RKO (cell line): ENCODE measurements around the gene ZBTB9.

Experiments
- DNase-seq: peaks from one replicate; pipeline ENCODE4 v3.0.0-alpha.2; 2016; ENCODE audit warnings: low spot score

ZBTB9 gene

DNA sequence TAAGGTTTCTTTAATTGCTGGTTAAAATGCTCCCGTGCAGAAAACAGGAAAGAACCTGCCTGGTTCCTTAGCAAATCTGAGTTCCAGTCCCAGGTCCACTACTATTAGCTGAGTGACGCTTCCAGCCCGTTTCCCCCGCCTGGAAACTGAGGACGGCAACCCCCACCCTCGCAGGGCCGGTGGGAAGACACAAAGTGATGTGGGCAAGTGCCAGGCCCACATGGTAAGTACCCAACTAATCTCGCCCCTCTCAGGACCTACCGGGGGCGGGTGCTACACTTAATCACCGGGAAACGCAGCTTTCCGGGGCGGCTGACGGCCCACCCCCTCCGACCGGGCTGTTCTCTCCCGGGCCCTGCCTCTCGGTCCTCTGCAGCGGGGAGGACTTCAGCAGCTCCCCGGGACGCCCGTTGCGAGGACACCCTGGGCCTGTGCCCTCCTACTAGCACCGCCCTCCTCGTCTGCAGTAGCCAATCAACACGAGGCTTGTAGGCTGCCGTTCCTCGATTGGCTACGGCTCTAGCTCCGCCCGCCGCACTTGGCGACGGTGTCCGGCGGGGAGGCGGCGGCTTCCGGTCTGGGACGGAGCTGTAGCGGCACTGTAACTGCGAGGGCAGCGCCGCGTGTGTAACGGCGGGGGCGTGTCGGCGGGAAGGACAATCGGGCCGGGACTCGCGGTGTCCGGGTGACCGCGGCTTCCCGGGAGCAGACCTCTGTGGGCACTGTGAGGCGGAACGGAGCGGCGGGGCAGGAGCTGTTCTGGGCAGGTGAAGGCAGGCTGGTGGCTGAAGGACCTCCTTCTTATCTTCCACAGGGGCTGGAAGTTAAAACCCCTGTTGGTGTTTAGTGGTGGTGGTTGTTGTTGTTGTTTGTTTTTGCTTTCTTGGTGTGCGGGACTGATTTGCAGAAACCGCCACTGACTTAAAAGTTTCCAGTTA, at the start of gene ZBTB9:
Gene ZBTB9 (plus strand): TSS at position 568 of the 938 bp plus-strand sequence. CDS start 525 bp downstream, outside the sequence.
- peak; percentile 98 for DNase-seq

- no peak for DNase-seq
These were observed 49.5 kb upstream of the ZBTB9 start for GRCh38 chr6:33404884-33405283.

DNA sequence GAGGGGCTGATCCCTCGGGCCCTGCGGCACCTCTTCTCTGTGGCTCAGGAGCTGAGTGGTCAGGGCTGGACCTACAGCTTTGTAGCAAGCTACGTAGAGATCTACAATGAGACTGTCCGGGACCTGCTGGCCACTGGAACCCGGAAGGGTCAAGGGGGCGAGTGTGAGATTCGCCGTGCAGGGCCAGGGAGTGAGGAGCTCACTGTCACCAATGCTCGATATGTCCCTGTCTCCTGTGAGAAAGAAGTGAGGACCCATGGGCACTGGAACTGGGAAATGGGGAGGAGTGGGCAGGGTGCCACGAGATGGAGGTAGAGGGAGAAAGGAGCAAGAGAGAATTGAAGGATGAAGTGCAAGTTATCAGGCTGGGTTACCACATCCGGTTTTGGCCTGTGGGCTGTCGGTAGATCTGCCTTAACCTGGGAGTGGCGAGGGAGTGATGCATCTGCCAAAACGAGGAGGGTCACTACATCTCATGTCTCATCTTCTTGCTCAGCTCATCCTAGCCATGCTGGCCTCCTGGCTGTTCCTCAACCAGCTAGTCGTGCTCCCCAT, 48.9 kb upstream of the ZBTB9 start:
- no peak for DNase-seq

DNA sequence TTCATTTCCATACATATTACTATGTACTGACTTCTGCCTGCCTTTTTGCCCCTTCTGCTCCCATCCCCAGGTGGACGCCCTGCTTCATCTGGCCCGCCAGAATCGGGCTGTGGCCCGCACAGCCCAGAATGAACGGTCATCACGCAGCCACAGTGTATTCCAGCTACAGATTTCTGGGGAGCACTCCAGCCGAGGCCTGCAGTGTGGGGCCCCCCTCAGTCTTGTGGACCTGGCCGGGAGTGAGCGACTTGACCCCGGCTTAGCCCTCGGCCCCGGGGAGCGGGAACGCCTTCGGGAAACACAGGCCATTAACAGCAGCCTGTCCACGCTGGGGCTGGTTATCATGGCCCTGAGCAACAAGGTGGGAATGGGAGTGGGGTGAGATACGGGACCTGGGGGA, 48.2 kb upstream of the ZBTB9 start:
- no peak for DNase-seq

DNA sequence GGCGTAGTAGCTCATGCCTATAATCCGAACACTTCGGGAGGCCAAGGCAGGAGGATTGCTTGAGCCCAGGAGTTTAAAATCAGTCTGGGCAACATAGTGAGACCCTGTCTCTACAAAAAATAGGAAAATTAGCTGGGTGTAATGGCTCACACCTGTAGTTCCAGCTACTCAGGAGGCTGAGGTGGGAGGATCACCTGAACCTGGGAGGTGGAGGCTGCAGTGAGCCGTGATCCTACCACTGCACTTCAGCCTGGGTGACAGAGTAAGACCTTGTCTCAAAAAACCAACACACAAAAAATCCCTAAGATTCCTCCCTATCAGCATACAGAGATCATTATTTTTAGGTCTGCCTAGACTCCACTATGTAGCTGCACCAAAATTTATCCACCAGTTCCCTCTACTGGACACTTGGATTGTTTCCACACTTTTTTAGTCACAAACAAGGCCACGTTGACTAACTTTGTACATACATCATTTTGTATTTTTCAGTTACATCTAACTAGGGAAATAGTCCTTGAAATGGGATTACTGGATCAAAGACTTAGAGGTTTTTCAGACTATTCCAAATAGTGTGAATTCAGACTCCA, 47.2 kb upstream of the ZBTB9 start:
- peak; percentile 82 for DNase-seq

DNA sequence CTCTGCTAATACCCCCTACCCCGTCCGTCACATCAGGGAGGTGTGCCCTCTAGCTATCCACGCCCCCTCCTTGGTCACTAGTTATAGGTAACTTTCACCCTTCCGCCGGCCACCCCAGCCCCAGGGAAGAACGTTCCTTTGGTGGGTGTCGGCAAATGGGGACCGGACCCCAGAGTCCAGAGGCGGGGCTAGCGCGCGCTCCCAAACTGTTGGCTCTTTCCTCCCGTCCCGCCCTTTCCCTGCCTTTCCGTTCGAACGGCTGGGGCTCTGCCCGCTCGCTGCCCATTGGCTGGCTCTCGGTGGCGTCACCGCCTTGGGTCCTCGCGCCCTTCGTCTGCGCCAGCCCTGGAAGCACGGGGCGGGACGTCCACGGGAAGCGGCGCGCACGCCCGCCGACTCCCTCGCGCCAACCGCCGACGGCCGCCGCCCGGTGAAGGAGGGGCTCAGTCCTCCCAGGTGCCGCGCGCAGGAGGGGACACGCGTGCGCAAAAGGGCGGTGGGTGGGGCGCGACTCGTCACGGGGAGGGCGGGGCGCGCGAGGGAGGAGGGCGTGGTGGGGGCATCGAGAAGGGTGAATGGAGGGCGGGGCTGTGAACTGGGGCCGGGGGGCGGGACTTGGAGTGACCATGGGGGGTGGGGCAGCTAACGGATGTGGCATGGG, 44.2 kb upstream of the ZBTB9 start:
- peak; percentile 96 for DNase-seq

GRCh38 chr6:33410711-33411631, 43.4 kb upstream of the ZBTB9 start, which contains the start of gene PHF1:
TSS of gene PHF1 (plus strand) at chr6:33411014. CDS start at chr6:33412264, 1,250 bp downstream.
- DNase-seq, result peak; percentile 79

DNA sequence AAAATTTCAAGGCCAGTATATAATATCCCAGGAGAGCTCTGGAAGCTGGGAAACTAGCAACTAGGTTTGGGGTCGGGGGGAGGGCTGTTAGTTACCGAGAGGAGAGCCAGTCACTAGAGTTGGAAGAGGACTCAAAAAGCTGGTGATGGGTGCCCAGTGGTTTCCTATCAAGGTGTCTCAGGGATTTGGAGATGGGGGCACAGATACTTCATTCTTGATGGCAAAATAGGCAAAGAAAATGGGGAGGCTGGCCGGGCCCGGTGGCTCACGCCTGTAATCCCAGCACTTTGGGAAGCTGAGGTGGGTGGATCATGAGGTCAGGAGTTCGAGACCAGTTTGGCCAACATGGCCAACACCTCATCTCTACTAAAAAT, 42.8 kb upstream of the ZBTB9 start:
- no peak for DNase-seq

- no peak for DNase-seq
These were observed 42.0 kb upstream of the ZBTB9 start for GRCh38 chr6:33412140-33413009.

DNA sequence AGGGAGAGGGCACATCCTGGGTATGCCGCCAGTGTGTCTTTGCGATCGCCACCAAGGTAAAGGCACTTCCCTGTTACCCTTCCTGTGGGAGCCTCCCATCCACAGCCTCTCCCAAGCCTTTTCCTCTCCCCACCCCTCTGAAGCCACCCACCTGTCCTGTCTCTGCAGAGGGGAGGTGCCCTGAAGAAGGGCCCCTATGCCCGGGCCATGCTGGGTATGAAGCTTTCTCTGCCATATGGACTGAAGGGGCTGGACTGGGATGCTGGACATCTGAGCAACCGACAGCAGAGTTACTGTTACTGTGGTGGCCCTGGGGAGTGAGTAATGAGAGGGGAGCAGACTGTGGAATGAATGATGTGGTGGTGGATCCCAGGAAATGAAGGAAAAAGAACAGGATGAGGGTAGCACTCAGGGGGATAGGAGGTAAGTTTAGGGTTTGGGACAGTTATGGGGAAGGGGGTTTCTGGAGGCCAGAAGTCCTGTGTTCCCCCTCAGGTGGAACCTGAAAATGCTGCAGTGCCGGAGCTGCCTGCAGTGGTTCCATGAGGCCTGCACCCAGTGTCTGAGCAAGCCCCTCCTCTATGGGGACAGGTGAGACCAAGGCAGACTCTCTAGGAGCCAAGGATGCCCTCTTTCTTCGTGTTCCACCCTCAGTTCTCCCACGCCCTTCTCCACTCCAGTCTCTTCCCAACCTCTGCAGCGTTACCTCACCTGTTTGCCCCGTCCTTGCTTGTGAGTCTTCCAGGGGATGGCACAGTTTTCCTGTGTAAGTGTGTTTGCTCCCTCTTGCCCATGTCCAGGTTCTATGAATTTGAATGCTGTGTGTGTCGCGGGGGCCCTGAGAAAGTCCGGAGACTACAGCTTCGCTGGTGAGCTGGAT, 40.9 kb upstream of the ZBTB9 start:
- no peak for DNase-seq

GRCh38 chr6:33414592-33415271, 39.6 kb upstream of the ZBTB9 start:
- no peak for DNase-seq

DNA sequence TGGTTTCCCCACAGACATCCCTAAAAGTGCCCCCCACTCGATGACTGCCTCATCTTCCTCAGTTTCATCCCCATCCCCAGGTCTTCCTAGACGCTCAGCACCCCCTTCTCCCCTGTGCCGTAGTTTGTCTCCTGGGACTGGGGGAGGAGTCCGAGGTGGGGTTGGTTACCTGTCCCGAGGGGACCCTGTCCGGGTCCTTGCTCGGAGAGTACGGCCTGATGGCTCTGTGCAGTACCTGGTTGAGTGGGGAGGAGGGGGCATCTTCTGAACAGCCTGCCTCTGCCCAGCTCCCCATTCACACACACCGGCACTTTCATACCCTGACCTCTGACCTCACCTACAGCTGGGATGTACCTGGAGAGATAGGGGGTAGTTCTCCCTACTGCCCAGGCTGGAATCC, 38.5 kb upstream of the ZBTB9 start:
- DNase-seq, result no peak

GRCh38 chr6:33416386-33417127, 37.8 kb upstream of the ZBTB9 start:
- no peak for DNase-seq

- DNase-seq, result peak; percentile 89
These were observed 37.1 kb upstream of the ZBTB9 start for GRCh38 chr6:33417128-33417902.

DNA sequence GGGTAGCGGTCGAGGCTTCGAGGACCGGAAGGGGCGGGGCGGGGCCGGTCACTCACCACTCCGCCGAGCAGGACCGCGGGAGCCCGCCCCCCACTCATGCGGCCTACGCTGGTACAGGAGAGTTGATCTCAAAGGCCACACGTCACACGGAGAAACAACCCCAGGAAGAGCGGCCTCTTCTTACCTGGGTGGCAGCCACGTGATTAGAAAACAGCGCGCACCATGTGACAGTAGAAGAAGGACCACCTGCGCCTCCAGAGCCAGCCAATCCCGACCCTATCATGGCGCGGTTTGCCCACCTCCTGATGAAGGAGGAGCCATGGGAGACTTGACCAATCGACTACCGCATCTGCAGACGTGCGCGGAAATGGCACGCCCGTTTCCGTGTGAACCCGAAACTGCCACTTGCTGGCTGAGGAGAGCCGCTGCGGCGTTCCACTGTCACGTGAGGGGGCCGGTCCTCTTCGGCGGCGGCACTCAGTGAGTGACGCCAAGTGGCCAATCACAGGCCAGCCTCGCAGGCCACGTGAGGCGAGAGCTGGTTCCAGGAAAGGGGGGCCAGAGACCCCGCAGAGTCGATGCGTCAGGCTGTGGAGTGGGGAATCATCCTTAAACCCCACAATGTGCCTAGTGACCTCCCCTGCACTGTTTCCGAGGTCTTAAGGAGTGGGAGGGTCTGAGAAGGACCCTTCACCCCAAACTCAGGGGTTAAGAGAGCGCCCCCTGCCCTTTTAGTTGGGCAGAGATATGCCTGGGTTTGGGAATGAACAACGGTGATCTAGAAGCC, 36.3 kb upstream of the ZBTB9 start, which contains the start of gene CUTA:
Gene CUTA (minus strand): TSS at position 205 of the 787 bp plus-strand sequence. CDS start 107 bp downstream, at position 98.
- DNase-seq, result peak; percentile 100

DNA sequence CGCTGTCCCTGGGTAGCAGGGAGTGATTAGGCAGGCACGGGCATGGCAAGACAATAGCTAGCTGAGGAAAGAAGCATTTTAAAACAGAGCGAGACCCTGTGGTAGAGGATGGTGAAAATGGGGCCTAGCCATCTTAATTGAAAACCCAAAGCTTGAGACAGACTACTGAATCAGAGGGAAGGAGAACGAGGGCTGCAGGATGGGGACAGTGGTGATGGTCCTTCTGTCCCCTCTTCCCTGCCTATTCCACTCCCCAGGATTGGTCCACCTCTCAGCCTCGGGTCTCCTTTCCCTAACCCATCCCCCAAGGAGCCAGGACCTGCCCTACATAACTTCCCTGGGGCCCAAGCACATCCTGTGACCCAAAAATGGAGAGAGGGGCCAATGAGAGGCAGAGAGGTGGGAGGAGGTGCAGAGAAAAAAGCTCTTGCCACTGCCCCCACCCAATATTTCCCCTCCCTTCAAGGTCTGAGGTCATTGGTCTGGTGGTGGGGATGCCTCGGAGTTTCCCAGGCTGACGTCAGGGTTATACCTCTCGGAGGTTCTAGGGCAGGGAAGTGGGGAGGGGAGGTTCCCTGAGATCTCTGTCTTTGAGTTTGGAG, 35.6 kb upstream of the ZBTB9 start:
- no peak for DNase-seq
